Activated B cell treated with CpG ODN at 0.5 μM for 24 hours (primary cell): ENCODE measurements around the gene SP5. TPM values are rescaled to one million over a fixed set of nuclear protein-coding genes. Genes with fewer than 3 reads are reported as not detected.
"Not testable (repeated sequence)": the region's sequence is repeated elsewhere in the genome, so short reads cannot be mapped to it uniquely, and the experiment has no call there.

Source experiments
- ATAC-seq: fragments of 200-7000 bp; cut with Tn5 transposase; one replicate; pipeline ENCODE4 v1.10.0; 2021; ENCODE audit warnings: low read depth, mild to moderate bottlenecking, moderate library complexity
- CTCF ChIA-PET: fragments of 350-600 bp; sonication (Branson Sonifier 250); formaldehyde crosslinking; loops from one replicate; lab custom pipeline; 2021; ENCODE audit warnings: antibody characterized with exemption; lab: Charles Lee
- POLR2A ChIA-PET: fragments of 350-600 bp; sonication (Branson Sonifier 250); formaldehyde crosslinking; loops from one replicate; lab custom pipeline; 2021; ENCODE audit warnings: antibody characterized with exemption; lab: Charles Lee
- DNase-seq: peaks from one replicate; pipeline ENCODE4 v3.0.0; 2022
- H3K27ac Mint-ChIP-seq: one replicate; pipeline ENCODE4 v1.8.0; 2020; ENCODE audit warnings: mixed read lengths
- H3K27me3 Mint-ChIP-seq: one replicate; pipeline ENCODE4 v1.8.0; 2021; ENCODE audit warnings: mixed read lengths
- H3K36me3 Mint-ChIP-seq: one replicate; pipeline ENCODE4 v1.8.0; 2021; ENCODE audit warnings: low read depth, mixed read lengths
- H3K4me1 Mint-ChIP-seq: one replicate; pipeline ENCODE4 v1.8.0; 2021; ENCODE audit warnings: mixed read lengths
- H3K4me3 Mint-ChIP-seq: one replicate; pipeline ENCODE4 v1.8.0; 2020; ENCODE audit warnings: mild to moderate bottlenecking, mixed read lengths
- H3K9me3 Mint-ChIP-seq: one replicate; pipeline ENCODE4 v1.8.0; 2020; ENCODE audit warnings: mixed read lengths
- CTCF ChIP-seq: fragments of 200-600 bp; IDR thresholded peaks from one replicate; pipeline ENCODE4 v1.8.0; 2022; ENCODE audit warnings: antibody characterized with exemption, mild to moderate bottlenecking
- intact Hi-C: fragments of 100-400 bp; cut with micrococcal nuclease; formaldehyde crosslinking; loops from one replicate; pipeline ENCODE4 v1.15.1; 2024
- total RNA-seq: library from RNA; stranded (reverse); gene quantifications from 2 replicates; pipeline ENCODE4 v1.2.3, GENCODE V29; 2022

Gene SP5
- total RNA-seq, 1 donor from 2014 or later = not detected

- no peaks in the 10 kb centered on the region for H3K36me3 Mint-ChIP-seq
- ChIA-PET CTCF (no interaction called here), POLR2A (no interaction called here)
- intact Hi-C loops = no loop called here
- H3K4me3 Mint-ChIP-seq = no peak overlapping the region
- H3K27me3 Mint-ChIP-seq = peaks cover 48% of the 10 kb centered on the region
- no peak for TF ChIP-seq CTCF
- no peak overlapping the region for H3K27ac Mint-ChIP-seq
- no peak for DNase-seq
- no peak for ATAC-seq
- H3K9me3 Mint-ChIP-seq = no peaks in the 10 kb centered on the region
- H3K4me1 Mint-ChIP-seq = no peaks in the 10 kb centered on the region
Measured at GRCh38 chr2:170721678-170722077, 6.5 kb downstream of the SP5 start.

DNA sequence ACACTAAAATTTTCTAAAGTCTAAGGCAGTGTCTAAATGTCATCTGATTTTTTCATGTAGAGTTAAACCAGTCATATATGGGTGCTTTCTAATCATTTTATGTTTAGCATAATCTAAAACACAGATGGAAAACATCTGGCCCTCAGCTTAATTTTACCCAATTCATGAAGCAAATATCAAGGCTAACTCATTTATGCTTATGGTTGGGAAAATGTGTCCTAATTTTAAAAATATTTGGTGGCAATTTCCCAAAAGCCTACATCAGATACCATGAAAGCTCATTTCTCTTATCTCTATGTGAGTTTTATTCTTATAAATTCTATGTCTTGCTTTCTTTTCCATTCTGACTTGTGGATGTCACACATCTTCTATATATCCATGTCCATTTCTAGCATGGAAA lies 7.2 kb downstream of the SP5 start:
- Mint-ChIP-seq H3K4me1 (no peaks in the 10 kb centered on the region), H3K27me3 (peaks cover 44% of the 10 kb centered on the region), H3K27ac (no peak overlapping the region), H3K9me3 (no peaks in the 10 kb centered on the region), H3K4me3 (no peak overlapping the region), H3K36me3 (no peaks in the 10 kb centered on the region)
- CTCF ChIA-PET = no interaction called here
- DNase-seq (no peak), ATAC-seq (no peak)
- intact Hi-C loops = no loop called here
- POLR2A ChIA-PET = no interaction called here
- TF ChIP-seq CTCF = no peak

DNA sequence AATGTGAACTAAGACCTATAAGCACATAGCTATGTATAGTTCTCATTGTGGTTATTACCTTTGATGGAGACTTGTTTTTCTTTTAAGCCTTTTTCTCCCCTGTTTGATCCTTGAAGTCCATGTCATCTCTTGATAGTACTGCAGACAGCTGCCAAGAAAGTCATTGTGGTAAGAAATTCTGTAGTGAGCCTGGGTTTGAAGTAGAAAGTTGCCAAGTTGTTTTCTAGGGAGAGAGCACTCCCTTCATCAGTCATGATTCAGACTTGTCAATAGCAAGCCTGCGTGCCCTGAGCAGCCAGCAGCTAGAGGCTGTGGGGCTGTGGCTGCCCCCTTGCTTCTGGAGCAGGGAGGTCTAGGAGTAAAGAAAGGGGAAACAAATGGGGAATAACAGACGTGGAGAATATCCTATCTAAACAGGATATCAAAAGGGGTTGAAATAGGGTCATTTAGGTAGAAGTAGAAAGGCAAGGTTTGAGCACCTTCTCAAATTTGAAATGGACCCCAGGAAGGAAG lies 8.4 kb downstream of the SP5 start:
- Mint-ChIP-seq H3K4me1 (no peaks in the 10 kb centered on the region), H3K9me3 (no peaks in the 10 kb centered on the region), H3K4me3 (no peak overlapping the region), H3K27me3 (peaks cover 34% of the 10 kb centered on the region), H3K36me3 (no peaks in the 10 kb centered on the region), H3K27ac (no peak overlapping the region)
- TF ChIP-seq CTCF = no peak
- ATAC-seq (no peak), DNase-seq (no peak)
- POLR2A ChIA-PET = no interaction called here
- intact Hi-C loops = no loop called here
- CTCF ChIA-PET = no interaction called here

GRCh38 chr2:170733798-170734600 lies 18.9 kb downstream of the SP5 start:
- ATAC-seq (no peak), DNase-seq (no peak)
- ChIA-PET POLR2A (no interaction called here), CTCF (no interaction called here)
- no peak overlapping the region for H3K27ac Mint-ChIP-seq
- H3K9me3 Mint-ChIP-seq = no peaks in the 10 kb centered on the region
- H3K36me3 Mint-ChIP-seq = no peaks in the 10 kb centered on the region
- peaks cover 20% of the 10 kb centered on the region for H3K27me3 Mint-ChIP-seq
- TF ChIP-seq CTCF = no peak
- no peaks in the 10 kb centered on the region for H3K4me1 Mint-ChIP-seq
- H3K4me3 Mint-ChIP-seq = no peak overlapping the region
- intact Hi-C loops = no loop called here

GRCh38 chr2:170734601-170735000 lies 19.5 kb downstream of the SP5 start:
- CTCF ChIA-PET, DNase-seq, POLR2A ChIA-PET, H3K9me3 Mint-ChIP-seq, H3K36me3 Mint-ChIP-seq, intact Hi-C loops, ATAC-seq, H3K27ac Mint-ChIP-seq, H3K4me3 Mint-ChIP-seq, H3K4me1 Mint-ChIP-seq: not testable (repeated sequence)
- H3K27me3 Mint-ChIP-seq = peaks cover 18% of the 10 kb centered on the region
